Activated T-helper 17 cell treated with anti-CD3 and anti-CD28 coated beads, Interleukin-2, amount 50 U/mL, for 72 hours (primary cell): ENCODE data around the gene FNDC11. TPM values are rescaled to one million over a fixed set of nuclear protein-coding genes. Genes with fewer than 3 reads are reported as not detected.
A peak's percentile ranks its signal among the peaks of the same experiment; 100 is the strongest.
"Not testable (repeated sequence)": the region's sequence is repeated elsewhere in the genome, so short reads cannot be mapped to it uniquely, and the experiment has no call there.

ENCODE experiments used
- ATAC-seq: fragments of 150-1000 bp; cut with Tn5 transposase; replicated peaks from 2 replicates; pipeline ENCODE4 v1.10.0; 2021; ENCODE audit warnings: mild to moderate bottlenecking, moderate library complexity
- H3K27ac Mint-ChIP-seq: one replicate; pipeline ENCODE4 v1.8.0; 2022; ENCODE audit warnings: mixed read lengths
- H3K27me3 Mint-ChIP-seq: one replicate; pipeline ENCODE4 v1.8.0; 2022; ENCODE audit warnings: mixed read lengths
- H3K36me3 Mint-ChIP-seq: one replicate; pipeline ENCODE4 v1.8.0; 2022; ENCODE audit warnings: low read depth, mild to moderate bottlenecking, mixed read lengths
- H3K4me1 Mint-ChIP-seq: one replicate; pipeline ENCODE4 v1.8.0; 2022; ENCODE audit warnings: mixed read lengths
- H3K4me3 Mint-ChIP-seq: one replicate; pipeline ENCODE4 v1.8.0; 2022; ENCODE audit warnings: mild to moderate bottlenecking, mixed read lengths
- H3K9me3 Mint-ChIP-seq: one replicate; pipeline ENCODE4 v1.8.0; 2022; ENCODE audit warnings: mixed read lengths
- total RNA-seq, 2 donors: library from RNA; stranded (reverse); gene quantifications; one replicate each; pipeline ENCODE4 v1.2.3, GENCODE V29; 2022

Gene FNDC11
- total RNA-seq, 2 donors from 2014 or later = 0.40 TPM; not detected in 1

- Mint-ChIP-seq H3K4me3 (no peak overlapping the region), H3K9me3 (no peaks in the 10 kb centered on the region), H3K36me3 (no peaks in the 10 kb centered on the region), H3K27ac (no peak overlapping the region), H3K4me1 (no peaks in the 10 kb centered on the region), H3K27me3 (no peaks in the 10 kb centered on the region)
- ATAC-seq = no peak
Observed at GRCh38 chr20:63570281-63571086, 16.5 kb downstream of the FNDC11 start.

DNA sequence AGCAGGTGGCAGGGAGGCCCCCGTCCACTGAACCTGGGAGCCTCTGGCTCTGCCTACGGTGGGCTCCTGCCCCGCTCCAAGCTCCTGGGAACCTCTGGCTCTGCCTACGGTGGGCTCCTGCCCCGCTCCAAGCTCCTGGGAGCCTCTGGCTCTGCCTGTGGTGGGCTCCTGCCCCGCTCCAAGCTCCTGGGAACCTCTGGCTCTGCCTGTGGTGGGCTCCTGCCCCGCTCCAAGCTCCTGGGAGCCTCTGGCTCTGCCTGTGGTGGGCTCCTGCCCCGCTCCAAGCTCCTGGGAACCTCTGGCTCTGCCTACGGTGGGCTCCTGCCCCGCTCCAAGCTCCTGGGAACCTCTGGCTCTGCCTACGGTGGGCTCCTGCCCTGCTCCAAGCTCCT lies 17.1 kb downstream of the FNDC11 start:
- H3K27me3 Mint-ChIP-seq, H3K4me3 Mint-ChIP-seq, ATAC-seq, H3K9me3 Mint-ChIP-seq, H3K36me3 Mint-ChIP-seq, H3K4me1 Mint-ChIP-seq, H3K27ac Mint-ChIP-seq: not testable (repeated sequence)

GRCh38 chr20:63572071-63572787 lies 18.3 kb downstream of the FNDC11 start:
- no peaks in the 10 kb centered on the region for H3K4me1 Mint-ChIP-seq
- H3K4me3 Mint-ChIP-seq = no peak overlapping the region
- H3K36me3 Mint-ChIP-seq = no peaks in the 10 kb centered on the region
- no peak overlapping the region for H3K27ac Mint-ChIP-seq
- peaks cover 3% of the 10 kb centered on the region for H3K27me3 Mint-ChIP-seq
- no peaks in the 10 kb centered on the region for H3K9me3 Mint-ChIP-seq
- no peak for ATAC-seq

GRCh38 chr20:63572788-63573646 lies 19.1 kb downstream of the FNDC11 start:
- Mint-ChIP-seq H3K36me3 (no peaks in the 10 kb centered on the region), H3K27me3 (peaks cover 3% of the 10 kb centered on the region), H3K9me3 (no peaks in the 10 kb centered on the region), H3K4me3 (peak overlapping the region; percentile 61), H3K27ac (no peak overlapping the region), H3K4me1 (no peaks in the 10 kb centered on the region)
- no peak for ATAC-seq

GRCh38 chr20:63573647-63574131 lies 19.7 kb downstream of the FNDC11 start:
- Mint-ChIP-seq H3K27ac (no peak overlapping the region), H3K4me1 (no peaks in the 10 kb centered on the region), H3K9me3 (no peaks in the 10 kb centered on the region), H3K27me3 (peaks cover 3% of the 10 kb centered on the region), H3K36me3 (no peaks in the 10 kb centered on the region), H3K4me3 (peak overlapping the region; percentile 61)
- ATAC-seq = peak; percentile 32

- ATAC-seq = peak; percentile 93
- Mint-ChIP-seq H3K9me3 (no peaks in the 10 kb centered on the region), H3K27me3 (peaks cover 3% of the 10 kb centered on the region), H3K4me1 (no peaks in the 10 kb centered on the region), H3K36me3 (no peaks in the 10 kb centered on the region), H3K27ac (no peak within 1 kb of the TSS), H3K4me3 (peak within 1 kb of the TSS; percentile 61)
Observed at GRCh38 chr20:63574156-63574828, 20.3 kb downstream of the FNDC11 start, which contains the start of gene HELZ2. HELZ2 (minus strand) TSS chr20:63574239; CDS start chr20:63572385, 1,854 bp downstream.

DNA sequence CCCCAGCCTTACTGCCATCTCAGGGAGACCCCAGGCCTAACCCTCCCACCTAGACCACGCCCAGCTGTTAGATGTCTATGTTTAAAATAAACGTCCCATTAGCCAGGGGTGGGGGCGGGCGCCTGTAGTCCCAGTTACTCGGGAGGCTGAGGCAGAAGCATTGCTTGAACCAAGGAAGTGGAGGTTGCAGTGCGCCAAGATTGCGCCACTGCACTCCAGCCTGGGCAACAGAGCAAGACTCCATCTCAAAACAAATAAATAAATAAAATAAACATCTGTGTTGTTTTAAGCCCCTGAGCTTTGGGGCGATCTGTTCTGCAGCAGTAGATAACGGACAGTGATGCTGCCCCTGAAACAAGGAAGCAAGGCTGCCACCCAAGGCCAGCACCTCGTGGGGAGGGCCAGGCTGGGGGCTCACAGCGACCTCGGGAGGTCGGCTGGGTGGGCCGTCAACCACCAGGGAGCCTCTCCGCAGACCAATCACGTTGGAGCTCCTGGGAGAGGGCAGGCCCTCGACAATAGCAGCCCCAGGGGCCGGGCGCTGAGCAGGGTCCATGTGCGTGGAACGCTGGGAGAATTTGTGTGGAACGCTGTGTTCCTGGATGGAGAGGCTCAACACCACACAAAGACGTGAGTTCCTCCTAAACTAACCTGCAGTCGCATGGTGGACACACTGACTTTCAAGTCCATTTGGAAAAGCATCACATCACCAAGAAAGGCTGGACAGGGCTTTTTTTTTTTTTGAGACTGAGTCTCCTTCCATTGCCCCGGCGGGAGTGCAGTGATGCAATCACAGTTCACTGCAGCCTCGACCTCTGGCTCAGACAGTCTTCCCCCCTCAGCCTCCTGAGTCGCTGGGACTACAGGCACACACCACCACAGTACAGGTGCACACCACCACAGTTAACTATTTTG lies 21.1 kb downstream of the FNDC11 start:
- Mint-ChIP-seq H3K27ac (no peak overlapping the region), H3K4me3 (peak overlapping the region; percentile 61), H3K27me3 (peaks cover 3% of the 10 kb centered on the region), H3K36me3 (no peaks in the 10 kb centered on the region), H3K4me1 (no peaks in the 10 kb centered on the region), H3K9me3 (no peaks in the 10 kb centered on the region)
- no peak for ATAC-seq

DNA sequence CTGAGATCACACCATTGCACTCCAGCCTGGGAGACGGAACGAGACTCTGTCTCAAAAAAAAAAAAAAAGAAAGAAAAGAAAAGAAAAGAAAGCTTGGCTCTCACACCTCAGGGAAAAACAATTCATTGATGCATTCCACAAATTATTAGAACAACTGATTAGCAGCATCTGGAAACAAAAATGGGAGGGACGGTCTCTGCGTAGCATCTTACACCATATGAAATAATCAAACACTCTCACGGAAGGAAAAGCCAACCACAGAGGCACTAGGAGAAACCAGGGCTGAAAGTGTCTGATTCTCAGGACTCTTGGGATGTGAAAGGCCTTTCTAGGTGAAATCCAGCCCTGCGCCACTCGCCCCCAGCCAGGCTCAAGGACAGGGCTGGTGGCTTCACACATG lies 22.4 kb downstream of the FNDC11 start:
- no peaks in the 10 kb centered on the region for H3K36me3 Mint-ChIP-seq
- no peaks in the 10 kb centered on the region for H3K9me3 Mint-ChIP-seq
- H3K4me3 Mint-ChIP-seq = no peak overlapping the region

GRCh38 chr20:63577317-63577894 lies 23.4 kb downstream of the FNDC11 start:
- Mint-ChIP-seq H3K9me3 (no peaks in the 10 kb centered on the region), H3K36me3 (no peaks in the 10 kb centered on the region), H3K27ac (no peak overlapping the region), H3K27me3 (peaks cover 3% of the 10 kb centered on the region), H3K4me1 (no peaks in the 10 kb centered on the region), H3K4me3 (no peak overlapping the region)
- no peak for ATAC-seq

More for the DNA sequence above, 22.4 kb downstream of the FNDC11 start:
- ATAC-seq = no peak
- Mint-ChIP-seq H3K4me1 (no peaks in the 10 kb centered on the region), H3K27ac (no peak overlapping the region), H3K27me3 (peaks cover 3% of the 10 kb centered on the region)

DNA sequence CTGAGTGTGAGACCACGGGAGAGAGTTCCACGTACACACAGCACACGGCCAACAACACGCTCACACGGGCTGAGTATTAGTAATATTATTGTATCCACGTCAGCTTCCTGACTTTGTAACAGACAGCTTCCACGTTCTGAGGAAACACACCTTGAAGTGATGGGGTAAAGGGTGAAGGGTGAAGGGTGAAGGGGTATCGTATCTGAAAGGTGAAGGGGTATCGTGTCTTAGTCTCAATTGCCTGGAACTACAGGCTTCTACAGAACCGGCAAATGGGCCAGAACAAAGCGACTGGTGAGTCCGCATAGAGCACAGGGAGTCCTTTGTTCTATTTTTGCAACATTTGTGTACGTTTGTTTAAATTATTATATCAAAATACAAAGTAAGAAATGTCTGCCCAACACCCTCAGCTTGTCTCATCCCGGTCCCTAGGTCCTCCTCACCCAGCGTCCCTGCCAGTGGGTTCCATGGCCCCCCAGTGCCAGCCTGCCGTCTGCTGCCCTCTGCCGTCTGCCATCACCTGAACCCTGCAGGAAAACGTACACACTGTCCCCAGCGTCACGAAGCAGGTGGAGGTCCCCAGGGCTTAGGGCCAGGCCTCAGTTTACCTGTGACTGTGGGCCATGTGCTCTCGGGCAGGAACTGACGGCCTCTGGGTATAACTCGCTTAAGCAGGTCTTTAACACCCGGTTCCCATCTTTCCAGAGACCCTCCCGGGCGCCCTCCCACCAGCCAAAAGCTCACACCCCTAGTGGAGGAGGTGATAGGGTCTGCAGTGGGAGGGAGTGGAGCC lies 24.5 kb downstream of the FNDC11 start:
- H3K4me3 Mint-ChIP-seq = no peak overlapping the region
- ATAC-seq = no peak
- no peaks in the 10 kb centered on the region for H3K4me1 Mint-ChIP-seq
- no peaks in the 10 kb centered on the region for H3K9me3 Mint-ChIP-seq
- peaks cover 3% of the 10 kb centered on the region for H3K27me3 Mint-ChIP-seq
- H3K27ac Mint-ChIP-seq = no peak overlapping the region
- H3K36me3 Mint-ChIP-seq = no peaks in the 10 kb centered on the region

GRCh38 chr20:63579017-63579694 lies 25.2 kb downstream of the FNDC11 start:
- no peaks in the 10 kb centered on the region for H3K9me3 Mint-ChIP-seq
- no peaks in the 10 kb centered on the region for H3K4me1 Mint-ChIP-seq
- no peak overlapping the region for H3K4me3 Mint-ChIP-seq
- peaks cover 3% of the 10 kb centered on the region for H3K27me3 Mint-ChIP-seq
- no peaks in the 10 kb centered on the region for H3K36me3 Mint-ChIP-seq
- ATAC-seq = no peak
- H3K27ac Mint-ChIP-seq = no peak overlapping the region
